H9 (cell line): ENCODE data around the gene CAPN5. TPM values are rescaled to one million over a fixed set of nuclear protein-coding genes. Genes with fewer than 3 reads are reported as not detected.

Experiments used
- DNase-seq: peaks from one replicate; pipeline ENCODE4 v3.0.0-alpha.2; 2017
- H2AFZ ChIP-seq: one replicate; pipeline ENCODE4 v1.6.1; 2013; ENCODE audit warnings: mild to moderate bottlenecking, low read length, control low read depth, moderate library complexity
- H2AK5ac ChIP-seq: 2 replicates; pipeline ENCODE4 v1.6.1; 2013; ENCODE audit warnings: low read length, control low read depth, mixed read lengths; ENCODE audit not compliant: insufficient read length
- H2BK120ac ChIP-seq: one replicate; pipeline ENCODE4 v1.6.1; 2013; ENCODE audit warnings: low read depth, mild to moderate bottlenecking, low read length, control low read depth, inconsistent platforms; ENCODE audit not compliant: poor library complexity, severe bottlenecking
- H2BK12ac ChIP-seq: 2 replicates; pipeline ENCODE4 v1.6.1; 2013; ENCODE audit warnings: low read length, control low read depth, mixed read lengths, low read depth; ENCODE audit not compliant: insufficient read length
- H2BK15ac ChIP-seq: 2 replicates; pipeline ENCODE4 v1.6.1; 2013; ENCODE audit warnings: low read depth, low read length, control low read depth
- H2BK20ac ChIP-seq: one replicate; pipeline ENCODE4 v1.6.1; 2013; ENCODE audit warnings: low read depth, mild to moderate bottlenecking, low read length, control low read depth, inconsistent platforms; ENCODE audit not compliant: poor library complexity, severe bottlenecking
- H2BK5ac ChIP-seq: 2 replicates; pipeline ENCODE4 v1.6.1; 2013; ENCODE audit warnings: low read length, control low read depth, mixed read lengths; ENCODE audit not compliant: insufficient read length
- H3K14ac ChIP-seq: 2 replicates; pipeline ENCODE4 v1.6.1; 2013; ENCODE audit warnings: low read length, control low read depth; ENCODE audit not compliant: insufficient read depth
- H3K18ac ChIP-seq: 2 replicates; pipeline ENCODE4 v1.6.1; 2013; ENCODE audit warnings: low read depth, mild to moderate bottlenecking, mixed read lengths, low read length, control low read depth; ENCODE audit not compliant: insufficient read length
- H3K23ac ChIP-seq: 2 replicates; pipeline ENCODE4 v1.6.1; 2013; ENCODE audit warnings: low read length, control low read depth, mixed read lengths, low read depth; ENCODE audit not compliant: insufficient read length
- H3K23me2 ChIP-seq: 2 replicates; pipeline ENCODE4 v1.6.1; 2013; ENCODE audit warnings: low read depth, mild to moderate bottlenecking, mixed read lengths, low read length, control low read depth; ENCODE audit not compliant: insufficient read length, poor library complexity, severe bottlenecking
- H3K27ac ChIP-seq: 2 replicates; pipeline ENCODE4 v1.5.1; 2013; ENCODE audit warnings: low read length, control low read depth, mixed read lengths, low read depth; ENCODE audit not compliant: insufficient read length
- H3K27me3 ChIP-seq: 2 replicates; pipeline ENCODE4 v1.6.1; 2013; ENCODE audit warnings: low read length, control low read depth, inconsistent platforms; ENCODE audit not compliant: insufficient read depth
- H3K4ac ChIP-seq: 2 replicates; pipeline ENCODE4 v1.6.1; 2013; ENCODE audit warnings: low read depth, mild to moderate bottlenecking, control low read depth, inconsistent platforms, low read length, moderate library complexity
- H3K4me1 ChIP-seq: 2 replicates; pipeline ENCODE4 v1.6.1; 2013; ENCODE audit warnings: low read length, control low read depth, inconsistent platforms; ENCODE audit not compliant: insufficient read depth
- H3K4me2 ChIP-seq: 2 replicates; pipeline ENCODE4 v1.6.1; 2013; ENCODE audit warnings: low read length, control low read depth, mixed read lengths; ENCODE audit not compliant: insufficient read length, insufficient read depth
- H3K56ac ChIP-seq: 2 replicates; pipeline ENCODE4 v1.6.1; 2013; ENCODE audit warnings: low read depth, mild to moderate bottlenecking, mixed read lengths, low read length, control low read depth; ENCODE audit not compliant: insufficient read length
- H3K79me1 ChIP-seq: 2 replicates; pipeline ENCODE4 v1.6.1; 2013; ENCODE audit warnings: low read depth, mild to moderate bottlenecking, moderate library complexity, low read length, control low read depth, inconsistent platforms; ENCODE audit not compliant: insufficient read depth, poor library complexity, severe bottlenecking
- H3K79me2 ChIP-seq: 2 replicates; pipeline ENCODE4 v1.6.1; 2013; ENCODE audit warnings: low read length, control low read depth, inconsistent platforms; ENCODE audit not compliant: insufficient read depth
- H3K9ac ChIP-seq: 2 replicates; pipeline ENCODE4 v1.6.1; 2013; ENCODE audit warnings: low read length, control low read depth, mixed read lengths; ENCODE audit not compliant: insufficient read length; ENCODE audit errors: extremely low read depth
- H3K9me3 ChIP-seq: one replicate; pipeline ENCODE4 v1.6.1; 2013; ENCODE audit warnings: low read depth, low read length, inconsistent platforms; ENCODE audit not compliant: control insufficient read depth
- H3T11ph ChIP-seq: one replicate; pipeline ENCODE4 v1.6.1; 2013; ENCODE audit warnings: mild to moderate bottlenecking, low read length, control low read depth, inconsistent platforms
- H4K20me1 ChIP-seq: one replicate; pipeline ENCODE4 v1.6.1; 2013; ENCODE audit not compliant: control insufficient read depth, insufficient read length, insufficient read depth
- H4K5ac ChIP-seq: 2 replicates; pipeline ENCODE4 v1.6.1; 2013; ENCODE audit warnings: low read depth, mild to moderate bottlenecking, mixed read lengths, low read length, control low read depth; ENCODE audit not compliant: insufficient read length
- H4K8ac ChIP-seq: replicated peaks from 2 replicates; pipeline ENCODE4 v1.6.1; 2013; ENCODE audit warnings: low read length, control low read depth, mixed read lengths, low read depth; ENCODE audit not compliant: insufficient read length
- H4K91ac ChIP-seq: 2 replicates; pipeline ENCODE4 v1.6.1; 2013; ENCODE audit warnings: low read depth, mild to moderate bottlenecking, moderate library complexity, mixed read lengths, low read length, control low read depth; ENCODE audit not compliant: insufficient read length
- H3K27ac Mint-ChIP-seq, 3 experiments: 2 replicates in 2 of 3; 3 replicates in 1 of 3; pipeline ENCODE4 v1.8.0; 2020 to 2021; ENCODE audit warnings: mixed read lengths in 3 of 3, mild to moderate bottlenecking in 1 of 3, moderate library complexity in 1 of 3
- H3K27me3 Mint-ChIP-seq: 2 replicates; pipeline ENCODE4 v1.8.0; 2021; ENCODE audit warnings: low read depth, mild to moderate bottlenecking, moderate library complexity, mixed read lengths
- H3K36me3 Mint-ChIP-seq, 3 experiments: 2 replicates in 2 of 3; 3 replicates in 1 of 3; pipeline ENCODE4 v1.8.0; 2020 to 2021; ENCODE audit warnings: low read depth in 3 of 3, mixed read lengths in 3 of 3; ENCODE audit not compliant: insufficient read depth in 1 of 3
- H3K4me1 Mint-ChIP-seq, 2 experiments: 2 replicates each; pipeline ENCODE4 v1.8.0; 2020; ENCODE audit warnings: mixed read lengths in 2 of 2
- H3K4me3 Mint-ChIP-seq, 2 experiments: 2 replicates in 1 of 2; 3 replicates in 1 of 2; pipeline ENCODE4 v1.8.0; 2020 to 2021; ENCODE audit warnings: mild to moderate bottlenecking in 2 of 2, mixed read lengths in 2 of 2, moderate library complexity in 1 of 2
- H3K9me3 Mint-ChIP-seq, 2 experiments: 2 replicates in 1 of 2; 3 replicates in 1 of 2; pipeline ENCODE4 v1.8.0; 2020; ENCODE audit warnings: mild to moderate bottlenecking in 2 of 2, mixed read lengths in 2 of 2, moderate library complexity in 1 of 2
- WGBS: extraction: QIAGEN DNeasy Blood & Tissue Kit; methylation state at CpG from one replicate; pipeline ENCODE4 v1.1.7; 2013; ENCODE audit warnings: missing lambda C conversion rate, low lambda C conversion rate, mixed read lengths; ENCODE audit not compliant: insufficient read length; ENCODE audit errors: extremely low coverage; 5-methylcytosine and 5-hydroxymethylcytosine counted together
- total RNA-seq: library from RNA; stranded (reverse); gene quantifications from 2 replicates; pipeline ENCODE4 v1.2.1, GENCODE V29; 2021
- TF ChIP-seq, protein P1 (sequence below): fragments of 200-600 bp; sonication (generic); conservative IDR thresholded peaks from 3 replicates; pipeline ENCODE4 v1.8.0; 2021; ENCODE audit warnings: antibody characterized with exemption, mild to moderate bottlenecking

The CAPN5 gene
- total RNA-seq, 1 experiment from 2014 or later, result 16.7 TPM

GRCh38 chr11:77053217-77054015 lies 13.4 kb upstream of the CAPN5 start:
- Histone ChIP-seq H2AFZ (no peak overlapping the region), H3K79me2 (no peaks in the 10 kb centered on the region)
- H3K27ac Mint-ChIP-seq, result 0 out of 7 replicates have a peak overlapping the region, but pooled peaks of 1 of the 3 experiments have one; percentile 6

More at GRCh38 chr11:77053217-77054015, 13.4 kb upstream of the CAPN5 start:
- Mint-ChIP-seq H3K27me3 (no peaks in the 10 kb centered on the region), H3K4me3 (no peak overlapping the region), H3K4me1 (peaks cover 21 to 22% of the 10 kb centered on the region in 2 experiments), H3K36me3 (no peaks in the 10 kb centered on the region; a peak in 2 of 7 replicates), H3K9me3 (peaks cover 7 to 19% of the 10 kb centered on the region in 2 experiments; a peak in 4 of 5 replicates)
- no peak overlapping the region for H3K18ac ChIP-seq
- no peaks in the 10 kb centered on the region for H3K27me3 ChIP-seq
- no CpG with 5 or more reads among the region's 14 CpGs for WGBS
- DNase-seq, result no peak
- no peak overlapping the region for H2BK5ac ChIP-seq
- no peaks in the 10 kb centered on the region for H4K20me1 ChIP-seq
- no peak overlapping the region for H3K56ac ChIP-seq
- TF ChIP-seq, protein P1, sequence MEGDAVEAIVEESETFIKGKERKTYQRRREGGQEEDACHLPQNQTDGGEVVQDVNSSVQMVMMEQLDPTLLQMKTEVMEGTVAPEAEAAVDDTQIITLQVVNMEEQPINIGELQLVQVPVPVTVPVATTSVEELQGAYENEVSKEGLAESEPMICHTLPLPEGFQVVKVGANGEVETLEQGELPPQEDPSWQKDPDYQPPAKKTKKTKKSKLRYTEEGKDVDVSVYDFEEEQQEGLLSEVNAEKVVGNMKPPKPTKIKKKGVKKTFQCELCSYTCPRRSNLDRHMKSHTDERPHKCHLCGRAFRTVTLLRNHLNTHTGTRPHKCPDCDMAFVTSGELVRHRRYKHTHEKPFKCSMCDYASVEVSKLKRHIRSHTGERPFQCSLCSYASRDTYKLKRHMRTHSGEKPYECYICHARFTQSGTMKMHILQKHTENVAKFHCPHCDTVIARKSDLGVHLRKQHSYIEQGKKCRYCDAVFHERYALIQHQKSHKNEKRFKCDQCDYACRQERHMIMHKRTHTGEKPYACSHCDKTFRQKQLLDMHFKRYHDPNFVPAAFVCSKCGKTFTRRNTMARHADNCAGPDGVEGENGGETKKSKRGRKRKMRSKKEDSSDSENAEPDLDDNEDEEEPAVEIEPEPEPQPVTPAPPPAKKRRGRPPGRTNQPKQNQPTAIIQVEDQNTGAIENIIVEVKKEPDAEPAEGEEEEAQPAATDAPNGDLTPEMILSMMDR, result no peak
- no peak overlapping the region for H2BK12ac ChIP-seq
- no peak overlapping the region for H3K4me2 ChIP-seq
- no peak overlapping the region for H2BK120ac ChIP-seq
- no peak overlapping the region for H3K14ac ChIP-seq
- no peak overlapping the region for H4K5ac ChIP-seq
- no peak overlapping the region for H3K4ac ChIP-seq
- H3K9ac ChIP-seq, result no peak overlapping the region
- no peak overlapping the region for H2BK15ac ChIP-seq
- H3K4me1 ChIP-seq, result no peaks in the 10 kb centered on the region
- no peaks in the 10 kb centered on the region for H3K9me3 ChIP-seq
- H4K91ac ChIP-seq, result no peak overlapping the region
- H2AK5ac ChIP-seq, result no peak overlapping the region
- H3K23ac ChIP-seq, result no peak overlapping the region
- H3K79me1 ChIP-seq, result no peaks in the 10 kb centered on the region
- no peak overlapping the region for H2BK20ac ChIP-seq
- no peaks in the 10 kb centered on the region for H3K23me2 ChIP-seq
- H3K27ac ChIP-seq, result no peak overlapping the region
- no peak overlapping the region for H3T11ph ChIP-seq
- H4K8ac ChIP-seq, result no peak overlapping the region
